Prostate gland (tissue), 2 donors: ENCODE data around the gene LCE3B.

ENCODE experiments used
- POLR2A ChIP-seq: fragments of 450-650 bp; IDR thresholded peaks from one replicate; pipeline ENCODE4 v1.6.1; 2016; ENCODE audit warnings: antibody characterized with exemption, mild to moderate bottlenecking
- TF ChIP-seq, protein P1 (sequence below), 4 experiments: fragments of 200-600 bp in 2 of 4; fragments of 450-650 bp in 2 of 4; sonication (generic) in 2 of 4; IDR thresholded peaks; 1 replicate in 3 of 4; 2 replicates in 1 of 4; pipeline ENCODE4 v1.5.1; 2016 to 2019; ENCODE audit warnings: antibody characterized with exemption in 4 of 4, mild to moderate bottlenecking in 2 of 4, moderate library complexity in 2 of 4

DNA sequence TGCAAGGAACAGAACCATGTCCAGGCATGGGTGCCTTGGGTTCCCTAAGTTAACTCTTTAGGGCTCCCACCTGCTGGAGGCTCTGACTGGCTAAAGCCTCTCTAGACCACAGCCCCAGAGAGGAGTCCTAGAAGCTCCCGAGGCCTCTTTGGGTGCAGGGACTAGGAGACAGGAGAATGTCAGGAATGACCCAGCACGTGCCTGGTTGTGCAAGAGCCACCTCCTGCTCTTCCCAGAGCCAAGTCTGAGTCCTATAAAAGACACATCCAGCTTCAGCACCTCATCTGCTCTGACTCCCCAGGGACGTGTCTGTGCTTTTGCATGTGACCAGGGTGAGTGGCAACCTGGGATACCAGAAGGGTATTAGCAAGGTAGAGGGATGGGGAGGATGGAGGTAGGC lies 49.5 kb downstream of the LCE3B start, which contains the start of gene LCE2D:
- TF ChIP-seq, protein P1, sequence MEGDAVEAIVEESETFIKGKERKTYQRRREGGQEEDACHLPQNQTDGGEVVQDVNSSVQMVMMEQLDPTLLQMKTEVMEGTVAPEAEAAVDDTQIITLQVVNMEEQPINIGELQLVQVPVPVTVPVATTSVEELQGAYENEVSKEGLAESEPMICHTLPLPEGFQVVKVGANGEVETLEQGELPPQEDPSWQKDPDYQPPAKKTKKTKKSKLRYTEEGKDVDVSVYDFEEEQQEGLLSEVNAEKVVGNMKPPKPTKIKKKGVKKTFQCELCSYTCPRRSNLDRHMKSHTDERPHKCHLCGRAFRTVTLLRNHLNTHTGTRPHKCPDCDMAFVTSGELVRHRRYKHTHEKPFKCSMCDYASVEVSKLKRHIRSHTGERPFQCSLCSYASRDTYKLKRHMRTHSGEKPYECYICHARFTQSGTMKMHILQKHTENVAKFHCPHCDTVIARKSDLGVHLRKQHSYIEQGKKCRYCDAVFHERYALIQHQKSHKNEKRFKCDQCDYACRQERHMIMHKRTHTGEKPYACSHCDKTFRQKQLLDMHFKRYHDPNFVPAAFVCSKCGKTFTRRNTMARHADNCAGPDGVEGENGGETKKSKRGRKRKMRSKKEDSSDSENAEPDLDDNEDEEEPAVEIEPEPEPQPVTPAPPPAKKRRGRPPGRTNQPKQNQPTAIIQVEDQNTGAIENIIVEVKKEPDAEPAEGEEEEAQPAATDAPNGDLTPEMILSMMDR (IDR thresholded peaks at IDR 0.05) = no peak
- TF ChIP-seq POLR2A = no peak
